Measurements from ENCODE around the gene ACOT12.

DNA sequence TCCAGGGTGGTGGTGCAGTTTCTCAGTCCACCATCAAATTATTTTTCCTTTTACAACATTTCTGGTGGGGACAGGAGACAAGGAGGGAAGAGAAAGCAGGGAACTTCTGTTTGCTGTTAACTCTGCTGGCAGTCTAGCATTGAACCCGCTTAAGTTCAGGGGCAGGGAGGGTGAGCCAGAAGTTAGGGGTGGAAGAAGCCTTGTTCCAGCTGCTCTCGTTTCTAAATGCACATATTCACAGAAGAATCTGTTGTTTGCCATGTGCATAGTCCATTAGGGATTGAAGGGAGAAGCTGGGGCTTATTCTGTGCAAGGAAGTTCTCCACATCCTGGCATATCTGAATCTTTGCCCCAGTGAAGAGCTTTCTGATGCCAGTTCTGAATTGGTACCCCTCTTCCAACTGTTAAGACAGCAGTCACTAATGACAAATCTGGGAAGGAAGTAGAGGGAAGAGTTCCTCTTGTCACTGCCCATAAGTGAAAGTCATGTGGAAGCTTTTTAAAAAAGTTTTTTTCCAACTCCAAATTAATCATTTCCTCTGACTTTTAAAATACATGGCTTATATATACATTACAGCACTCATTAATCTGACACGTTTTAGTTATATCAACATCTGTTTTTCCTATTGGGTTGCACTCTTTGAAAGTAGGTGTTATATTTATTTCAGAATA is 32.6 kb upstream of the ACOT12 start:
- TF ChIP-seq POLR2A (IDR thresholded peaks at IDR 0.05): no peak
- TF ChIP-seq, protein P1, sequence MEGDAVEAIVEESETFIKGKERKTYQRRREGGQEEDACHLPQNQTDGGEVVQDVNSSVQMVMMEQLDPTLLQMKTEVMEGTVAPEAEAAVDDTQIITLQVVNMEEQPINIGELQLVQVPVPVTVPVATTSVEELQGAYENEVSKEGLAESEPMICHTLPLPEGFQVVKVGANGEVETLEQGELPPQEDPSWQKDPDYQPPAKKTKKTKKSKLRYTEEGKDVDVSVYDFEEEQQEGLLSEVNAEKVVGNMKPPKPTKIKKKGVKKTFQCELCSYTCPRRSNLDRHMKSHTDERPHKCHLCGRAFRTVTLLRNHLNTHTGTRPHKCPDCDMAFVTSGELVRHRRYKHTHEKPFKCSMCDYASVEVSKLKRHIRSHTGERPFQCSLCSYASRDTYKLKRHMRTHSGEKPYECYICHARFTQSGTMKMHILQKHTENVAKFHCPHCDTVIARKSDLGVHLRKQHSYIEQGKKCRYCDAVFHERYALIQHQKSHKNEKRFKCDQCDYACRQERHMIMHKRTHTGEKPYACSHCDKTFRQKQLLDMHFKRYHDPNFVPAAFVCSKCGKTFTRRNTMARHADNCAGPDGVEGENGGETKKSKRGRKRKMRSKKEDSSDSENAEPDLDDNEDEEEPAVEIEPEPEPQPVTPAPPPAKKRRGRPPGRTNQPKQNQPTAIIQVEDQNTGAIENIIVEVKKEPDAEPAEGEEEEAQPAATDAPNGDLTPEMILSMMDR (IDR thresholded peaks at IDR 0.05): no peak

Measured in thyroid gland (tissue), 4 donors.